HEK293 (cell line): ENCODE results near the gene FGD6.

Experiments
- ELK4 ChIP-seq: IDR thresholded peaks from 2 replicates; pipeline ENCODE4 v1.6.1; 2011; ENCODE audit warnings: mild to moderate bottlenecking, low read depth, low read length, borderline replicate concordance
- REST ChIP-seq: fragments of 450-650 bp; formaldehyde crosslinking; IDR thresholded peaks from 2 replicates; pipeline ENCODE4 v1.5.1; 2016; ENCODE audit warnings: missing biosample characterization, missing genetic modification characterization
- ZBTB21 ChIP-seq: fragments of 450-650 bp; formaldehyde crosslinking; IDR thresholded peaks from 2 replicates; pipeline ENCODE4 v1.5.1; 2017; ENCODE audit warnings: missing biosample characterization, missing genetic modification characterization
- ZBTB48 ChIP-seq: fragments of 450-650 bp; formaldehyde crosslinking; IDR thresholded peaks from 2 replicates; pipeline ENCODE4 v1.5.1; 2016; ENCODE audit warnings: missing biosample characterization, missing genetic modification characterization
- ZNF157 ChIP-seq: fragments of 450-650 bp; formaldehyde crosslinking; IDR thresholded peaks from 2 replicates; pipeline ENCODE4 v1.5.1; 2016; ENCODE audit warnings: missing biosample characterization, missing genetic modification characterization
- ZNF311 ChIP-seq: fragments of 450-650 bp; formaldehyde crosslinking; IDR thresholded peaks from 2 replicates; pipeline ENCODE4 v1.5.1; 2017; ENCODE audit warnings: missing biosample characterization, missing genetic modification characterization, borderline replicate concordance
- ZNF654 ChIP-seq: fragments of 450-650 bp; formaldehyde crosslinking; IDR thresholded peaks from 2 replicates; pipeline ENCODE4 v1.5.1; 2016; ENCODE audit warnings: low read depth, missing biosample characterization, missing genetic modification characterization
- TF ChIP-seq, protein P1 (sequence below): fragments of 450-650 bp; formaldehyde crosslinking; IDR thresholded peaks from 2 replicates; pipeline ENCODE4 v1.5.1; 2016; ENCODE audit warnings: missing biosample characterization, missing genetic modification characterization

- TF ChIP-seq, protein P1, sequence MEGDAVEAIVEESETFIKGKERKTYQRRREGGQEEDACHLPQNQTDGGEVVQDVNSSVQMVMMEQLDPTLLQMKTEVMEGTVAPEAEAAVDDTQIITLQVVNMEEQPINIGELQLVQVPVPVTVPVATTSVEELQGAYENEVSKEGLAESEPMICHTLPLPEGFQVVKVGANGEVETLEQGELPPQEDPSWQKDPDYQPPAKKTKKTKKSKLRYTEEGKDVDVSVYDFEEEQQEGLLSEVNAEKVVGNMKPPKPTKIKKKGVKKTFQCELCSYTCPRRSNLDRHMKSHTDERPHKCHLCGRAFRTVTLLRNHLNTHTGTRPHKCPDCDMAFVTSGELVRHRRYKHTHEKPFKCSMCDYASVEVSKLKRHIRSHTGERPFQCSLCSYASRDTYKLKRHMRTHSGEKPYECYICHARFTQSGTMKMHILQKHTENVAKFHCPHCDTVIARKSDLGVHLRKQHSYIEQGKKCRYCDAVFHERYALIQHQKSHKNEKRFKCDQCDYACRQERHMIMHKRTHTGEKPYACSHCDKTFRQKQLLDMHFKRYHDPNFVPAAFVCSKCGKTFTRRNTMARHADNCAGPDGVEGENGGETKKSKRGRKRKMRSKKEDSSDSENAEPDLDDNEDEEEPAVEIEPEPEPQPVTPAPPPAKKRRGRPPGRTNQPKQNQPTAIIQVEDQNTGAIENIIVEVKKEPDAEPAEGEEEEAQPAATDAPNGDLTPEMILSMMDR, result no peak
- TF ChIP-seq ELK4, result no peak
- TF ChIP-seq ZBTB48 (tag by site-specific recombination), result no peak
- no peak for TF ChIP-seq ZNF157 (tag by site-specific recombination)
- TF ChIP-seq ZBTB21, result no peak
- no peak for TF ChIP-seq REST (tag by site-specific recombination)
- TF ChIP-seq ZNF654 (tag by site-specific recombination), result no peak
- TF ChIP-seq ZNF311 (tag by site-specific recombination), result no peak
Observed at GRCh38 chr12:95143621-95144205, 73.6 kb downstream of the FGD6 start.
